ENCODE data around the gene TINAGL1. TPM values are rescaled to one million over a fixed set of nuclear protein-coding genes. Genes with fewer than 3 reads are reported as not detected.

Gene TINAGL1
- total RNA-seq, 1 experiment from 2014 or later = 57.9 TPM

GRCh38 chr1:31556481-31557006 lies 19.8 kb upstream of the TINAGL1 start:
- H3K4me2 ChIP-seq (ENCODE audit: low read length) = no peak overlapping the region
- no peak for TF ChIP-seq SRF (IDR thresholded peaks at IDR 0.05; ENCODE audit: low read depth)
- TF ChIP-seq SIN3A (IDR thresholded peaks at IDR 0.05; ENCODE audit: low read depth) = no peak
- TF ChIP-seq JUND (IDR thresholded peaks at IDR 0.05) = no peak
- no peak for TF ChIP-seq EGR1 (IDR thresholded peaks at IDR 0.05; ENCODE audit: low read depth)
- no peak for TF ChIP-seq MAX (IDR thresholded peaks at IDR 0.05)
- H3K9ac ChIP-seq (ENCODE audit: low read length) = no peak overlapping the region
- intact Hi-C loops (cut with micrococcal nuclease) = no loop called here
- no peak overlapping the region for H3K27ac ChIP-seq (ENCODE audit: low read depth, low read length)
- no peaks in the 10 kb centered on the region for H3K27me3 ChIP-seq (ENCODE audit: insufficient read depth, low read length)
- no peak for DNase-seq (ENCODE audit: low read depth, low spot score)
- no peak overlapping the region for H3K4me3 ChIP-seq (replicated peaks in 1 of 2; ENCODE audit: low read depth in 1 of 2, low read length in 2 of 2)
- H3K4me1 ChIP-seq (ENCODE audit: control insufficient read depth in 1 of 2, insufficient read depth in 2 of 2, low read length in 2 of 2) = peaks cover under 1 to 3% of the 10 kb centered on the region in 2 experiments; a peak in 2 of 4 replicates
- no peaks in the 10 kb centered on the region for H3K79me2 ChIP-seq (ENCODE audit: insufficient read depth, low read length)
- no peaks in the 10 kb centered on the region for H4K20me1 ChIP-seq (ENCODE audit: insufficient read depth)
- no peaks in the 10 kb centered on the region for H3K36me3 ChIP-seq (ENCODE audit: control insufficient read depth in 1 of 2, insufficient read depth in 2 of 2, low read length in 2 of 2)
- ATAC-seq = no peak
- ChIA-PET CTCF (interaction anchor here (0.9 kb wide), 1 partner anchor 8 kb away, joined by 3 read pairs; no protein-coding TSS in a partner anchor), RAD21 (ENCODE audit: low non-redundant PET in 1 of 2, low total read pairs in 2 of 2, uncharacterized antibody in 2 of 2, unreplicated experiment in 2 of 2) (no interaction called here), POLR2A (no interaction called here)
- no peaks in the 10 kb centered on the region for H3K9me3 ChIP-seq (ENCODE audit: control insufficient read depth in 1 of 2, insufficient read depth in 1 of 2, low read depth in 1 of 2, low read length in 2 of 2)
- no peak overlapping the region for H2AFZ ChIP-seq (ENCODE audit: low read depth, low read length, poor library complexity, severe bottlenecking)
- H3K9me2 ChIP-seq (ENCODE audit: insufficient read depth) = no peaks in the 10 kb centered on the region
- BruUV-seq (replicated peaks) = no TSS peak

GRCh38 chr1:31559715-31560114 lies 16.6 kb upstream of the TINAGL1 start:
- Histone ChIP-seq H4K20me1 (ENCODE audit: insufficient read depth) (no peaks in the 10 kb centered on the region), H3K27me3 (ENCODE audit: insufficient read depth, low read length) (no peaks in the 10 kb centered on the region), H3K9me2 (ENCODE audit: insufficient read depth) (no peaks in the 10 kb centered on the region), H3K9ac (ENCODE audit: low read length) (no peak overlapping the region), H3K4me3 (replicated peaks in 1 of 2; ENCODE audit: low read depth in 1 of 2, low read length in 2 of 2) (no peak overlapping the region), H3K4me1 (ENCODE audit: control insufficient read depth in 1 of 2, insufficient read depth in 2 of 2, low read length in 2 of 2) (peaks cover 22 to 34% of the 10 kb centered on the region in 2 experiments), H3K4me2 (ENCODE audit: low read length) (no peak overlapping the region), H2AFZ (ENCODE audit: low read depth, low read length, poor library complexity, severe bottlenecking) (no peak overlapping the region), H3K27ac (ENCODE audit: low read depth, low read length) (no peak overlapping the region), H3K36me3 (ENCODE audit: control insufficient read depth in 1 of 2, insufficient read depth in 2 of 2, low read length in 2 of 2) (no peaks in the 10 kb centered on the region), H3K9me3 (ENCODE audit: control insufficient read depth in 1 of 2, insufficient read depth in 1 of 2, low read depth in 1 of 2, low read length in 2 of 2) (no peaks in the 10 kb centered on the region), H3K79me2 (ENCODE audit: insufficient read depth, low read length) (no peaks in the 10 kb centered on the region)
- no TSS peak for BruUV-seq (replicated peaks)
- RAD21 ChIA-PET (ENCODE audit: low non-redundant PET in 1 of 2, low total read pairs in 2 of 2, uncharacterized antibody in 2 of 2, unreplicated experiment in 2 of 2) = interaction anchor here in 1 of 2 experiments (0.7 kb wide), 1 partner anchor 11 kb away, joined by 3 read pairs; no protein-coding TSS in a partner anchor
- CTCF ChIA-PET = interaction anchor here (1.2 kb wide), 1 partner anchor 11 kb away, joined by 5 read pairs; no protein-coding TSS in a partner anchor
- POLR2A ChIA-PET = no interaction called here
- intact Hi-C loops (cut with micrococcal nuclease) = no loop called here
- DNase-seq (ENCODE audit: low read depth, low spot score) (no peak), ATAC-seq (no peak)
- TF ChIP-seq SIN3A (IDR thresholded peaks at IDR 0.05; ENCODE audit: low read depth) (no peak), CEBPB (IDR thresholded peaks at IDR 0.05; ENCODE audit: low read depth) (no peak), POLR2A (IDR thresholded peaks at IDR 0.05; ENCODE audit: borderline replicate concordance, extremely low read depth, insufficient read depth, insufficient read length) (no peak), CBX3 (IDR thresholded peaks at IDR 0.05; ENCODE audit: low read depth) (no peak), ZFX (IDR thresholded peaks at IDR 0.05) (no peak), RAD21 (IDR thresholded peaks at IDR 0.05; ENCODE audit: low read depth) (no peak)
